Upper lobe of left lung (tissue), 4 donors: ENCODE measurements around the gene MRPL22.
"Not testable (repeated sequence)": the region's sequence is repeated elsewhere in the genome, so short reads cannot be mapped to it uniquely, and the experiment has no call there.

Experiments
- EP300 ChIP-seq, 4 donors: sonication (generic); formaldehyde crosslinking; IDR thresholded peaks; one replicate each; pipeline ENCODE4 v1.5.1; 2017; ENCODE audit warnings: antibody characterized with exemption in 4 of 4, control low read depth in 2 of 4
- POLR2A ChIP-seq, 4 donors: fragments of 450-650 bp; IDR thresholded peaks; one replicate each; pipeline ENCODE4 v1.5.1; 2016 to 2017; ENCODE audit warnings: antibody characterized with exemption in 4 of 4, mild to moderate bottlenecking in 2 of 4
- POLR2AphosphoS5 ChIP-seq, 2 donors: sonication (generic); formaldehyde crosslinking; IDR thresholded peaks; one replicate each; pipeline ENCODE4 v1.5.1; 2017; ENCODE audit warnings: antibody characterized with exemption in 2 of 2
- TF ChIP-seq, protein P1 (sequence below), 6 experiments: fragments of 450-650 bp in 4 of 6; fragments of 200-600 bp in 2 of 6; sonication (generic) in 2 of 6; IDR thresholded peaks; one replicate each; pipeline ENCODE4 v1.5.1; 2016 to 2019; ENCODE audit warnings: antibody characterized with exemption in 6 of 6

DNA sequence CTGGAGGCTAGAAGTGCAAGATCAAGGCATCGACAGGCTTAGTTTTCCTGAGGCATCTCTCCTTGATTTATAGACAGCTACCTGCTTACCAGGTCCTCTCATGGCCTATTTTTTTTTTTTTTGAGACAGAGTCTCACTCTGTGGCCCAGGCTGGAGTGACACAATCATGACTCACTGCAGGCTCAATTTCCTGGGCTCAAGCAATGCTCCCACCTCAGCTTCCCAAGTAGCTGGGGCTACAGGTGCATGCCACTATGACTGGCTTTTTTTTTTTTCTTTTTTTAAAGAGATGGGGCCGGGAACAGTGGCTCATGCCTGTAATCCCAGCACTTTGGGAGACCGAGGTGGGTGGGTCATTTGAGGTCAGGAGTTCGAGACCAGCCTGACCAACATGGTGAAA lies 61.8 kb downstream of the MRPL22 start:
- not testable (repeated sequence) for TF ChIP-seq POLR2AphosphoS5, POLR2A, EP300 (IDR thresholded peaks at IDR 0.05)
- TF ChIP-seq, protein P1, sequence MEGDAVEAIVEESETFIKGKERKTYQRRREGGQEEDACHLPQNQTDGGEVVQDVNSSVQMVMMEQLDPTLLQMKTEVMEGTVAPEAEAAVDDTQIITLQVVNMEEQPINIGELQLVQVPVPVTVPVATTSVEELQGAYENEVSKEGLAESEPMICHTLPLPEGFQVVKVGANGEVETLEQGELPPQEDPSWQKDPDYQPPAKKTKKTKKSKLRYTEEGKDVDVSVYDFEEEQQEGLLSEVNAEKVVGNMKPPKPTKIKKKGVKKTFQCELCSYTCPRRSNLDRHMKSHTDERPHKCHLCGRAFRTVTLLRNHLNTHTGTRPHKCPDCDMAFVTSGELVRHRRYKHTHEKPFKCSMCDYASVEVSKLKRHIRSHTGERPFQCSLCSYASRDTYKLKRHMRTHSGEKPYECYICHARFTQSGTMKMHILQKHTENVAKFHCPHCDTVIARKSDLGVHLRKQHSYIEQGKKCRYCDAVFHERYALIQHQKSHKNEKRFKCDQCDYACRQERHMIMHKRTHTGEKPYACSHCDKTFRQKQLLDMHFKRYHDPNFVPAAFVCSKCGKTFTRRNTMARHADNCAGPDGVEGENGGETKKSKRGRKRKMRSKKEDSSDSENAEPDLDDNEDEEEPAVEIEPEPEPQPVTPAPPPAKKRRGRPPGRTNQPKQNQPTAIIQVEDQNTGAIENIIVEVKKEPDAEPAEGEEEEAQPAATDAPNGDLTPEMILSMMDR (IDR thresholded peaks at IDR 0.05), result not testable (repeated sequence)
